ENCODE measurements around the gene S100G.

S100G gene

DNA sequence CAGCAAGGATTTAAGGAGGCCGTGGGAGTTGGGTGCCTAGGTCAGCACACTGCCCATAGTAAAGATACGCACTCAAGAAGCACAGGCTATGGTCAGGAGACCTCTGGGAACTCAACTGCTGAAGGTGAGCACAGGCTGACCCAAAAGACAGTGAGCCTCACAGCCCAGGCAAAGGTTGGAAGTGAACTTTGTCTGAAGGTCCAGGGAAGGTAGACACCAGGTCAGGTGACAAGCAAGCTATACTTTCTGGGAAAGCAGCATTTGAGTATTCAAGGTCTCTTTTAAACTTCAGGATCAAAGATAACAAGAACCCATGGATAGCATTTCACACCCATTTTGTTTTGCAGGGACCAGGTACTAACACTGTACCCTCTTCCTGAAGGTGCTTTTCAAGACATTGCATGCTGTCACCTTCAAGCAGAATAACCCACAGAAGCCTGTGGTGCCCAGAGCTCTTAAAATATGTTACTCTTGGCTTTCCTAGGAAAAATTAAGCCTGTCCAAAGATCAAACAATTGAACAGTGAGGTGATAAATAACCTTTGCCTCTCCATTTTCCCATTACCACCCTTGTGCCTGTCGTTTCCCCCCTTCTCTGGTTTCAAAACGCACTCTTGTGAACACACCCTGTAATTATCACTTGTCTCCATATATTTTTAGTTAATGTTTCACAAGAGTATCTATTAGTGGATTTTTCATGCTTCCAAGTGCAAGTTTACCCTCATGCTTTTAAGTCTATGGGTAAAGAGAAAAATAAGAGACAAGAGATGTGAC, 3.4 kb upstream of the S100G start:
- DNase-seq (ENCODE audit: low read depth in 2 of 2), result no peak

DNA sequence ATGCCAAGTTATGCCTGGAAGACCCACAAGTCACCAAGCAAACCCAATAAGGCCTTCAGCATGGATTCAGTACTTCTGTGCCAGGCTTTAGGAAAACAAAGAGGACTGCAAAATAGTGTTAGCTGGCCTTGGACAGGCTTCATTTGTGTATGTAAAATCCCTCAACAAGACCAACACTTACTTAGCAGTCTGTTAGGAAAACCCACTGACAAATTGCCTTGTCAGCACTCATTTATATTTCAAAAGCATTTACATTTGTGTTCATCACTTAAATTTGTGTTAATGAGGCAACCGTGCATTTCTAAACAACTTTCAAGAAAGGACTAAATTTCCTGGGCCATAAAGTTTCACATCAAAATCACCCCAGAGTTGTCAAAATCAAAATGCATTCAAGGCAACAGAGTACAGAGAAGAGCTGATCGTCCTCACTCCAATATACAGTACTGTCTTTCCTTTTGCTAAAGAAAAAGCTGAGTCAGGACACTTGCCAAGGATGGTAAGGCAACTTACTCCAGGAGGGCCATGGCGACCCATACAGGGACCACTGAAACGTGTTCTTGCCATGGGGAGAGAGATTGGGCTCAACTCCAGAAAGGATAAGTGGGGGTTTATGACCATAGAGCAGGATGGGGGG, 1.6 kb downstream of the S100G start:
- DNase-seq (ENCODE audit: low read depth in 2 of 2), result no peak

DNA sequence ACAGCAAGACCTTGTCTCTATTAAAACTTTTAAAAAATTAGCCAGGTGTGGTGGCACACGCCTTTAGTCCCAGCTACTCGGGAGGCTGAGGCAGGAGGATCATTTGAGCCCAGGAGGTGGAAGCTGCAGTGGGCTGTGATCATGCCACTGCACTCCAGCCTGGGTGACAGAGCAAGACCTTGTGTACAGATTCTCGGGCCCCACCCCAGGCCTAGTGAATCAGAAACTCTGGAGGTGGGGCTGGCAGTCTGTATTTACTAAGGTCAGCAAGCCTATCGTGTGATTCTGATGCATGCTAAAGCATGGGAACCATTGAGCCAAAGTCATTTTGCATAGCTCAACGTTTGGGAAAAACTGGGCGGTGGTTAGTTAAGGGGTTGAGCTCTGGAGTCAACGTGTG, 3.5 kb downstream of the S100G start:
- DNase-seq (ENCODE audit: low read depth in 2 of 2), result no peak

DNA sequence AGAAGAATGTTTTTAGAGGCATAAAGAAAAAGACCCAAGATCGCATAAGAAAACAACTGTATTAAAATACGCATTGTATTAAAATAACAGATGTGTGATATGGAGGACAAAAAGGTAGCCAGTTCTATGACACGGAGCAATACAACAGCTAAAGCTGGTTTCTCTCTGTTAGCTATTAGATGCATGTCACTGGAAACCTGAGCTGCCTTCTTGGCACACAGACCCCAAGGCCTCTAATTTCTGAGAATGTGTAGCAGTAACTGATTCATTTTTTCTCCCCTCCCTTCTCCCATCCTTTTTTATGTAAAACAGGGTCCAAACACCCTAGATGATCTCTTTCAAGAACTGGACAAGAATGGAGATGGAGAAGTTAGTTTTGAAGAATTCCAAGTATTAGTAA, 4.1 kb downstream of the S100G start:
- no peak for DNase-seq (ENCODE audit: low read depth in 2 of 2)

DNA sequence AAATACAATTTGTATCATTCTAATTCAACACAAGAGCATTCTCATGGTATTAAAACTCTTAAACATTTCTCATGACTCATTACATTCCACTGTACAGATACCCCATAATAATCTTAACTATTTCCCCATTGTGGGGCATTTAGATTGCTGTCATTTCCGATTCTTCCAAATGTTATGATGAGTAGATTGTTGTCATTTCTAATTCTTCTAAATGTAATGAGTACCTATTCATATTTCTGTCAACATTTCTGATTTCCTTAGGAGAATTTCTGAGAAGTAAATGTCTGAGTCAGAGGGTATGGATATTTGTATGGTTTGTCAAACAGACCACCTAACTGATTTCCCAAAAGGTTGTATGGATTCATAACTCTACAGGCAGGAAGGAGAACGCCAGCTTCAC, 8.3 kb downstream of the S100G start:
- DNase-seq (ENCODE audit: low read depth in 2 of 2), result no peak

DNA sequence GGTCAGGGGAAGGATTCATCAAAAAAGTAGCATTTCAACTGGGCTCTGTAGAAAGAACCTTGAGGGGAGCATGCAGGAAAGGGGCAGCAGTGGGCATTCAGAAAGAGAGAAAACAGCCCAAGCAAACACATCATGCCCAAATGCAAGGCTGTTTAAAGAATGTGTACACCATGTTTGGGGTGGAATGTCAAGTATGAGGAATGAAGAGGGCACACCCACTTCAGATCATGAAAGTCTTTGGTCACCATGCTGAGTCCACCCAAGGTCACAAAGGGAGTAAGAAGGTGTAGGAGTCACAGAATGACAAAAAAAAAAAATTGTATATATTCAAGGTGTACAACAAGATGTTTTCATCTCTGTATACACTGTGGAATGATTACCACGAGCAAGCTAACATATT, 9.4 kb downstream of the S100G start:
- no peak for DNase-seq (ENCODE audit: low read depth in 2 of 2)

DNA sequence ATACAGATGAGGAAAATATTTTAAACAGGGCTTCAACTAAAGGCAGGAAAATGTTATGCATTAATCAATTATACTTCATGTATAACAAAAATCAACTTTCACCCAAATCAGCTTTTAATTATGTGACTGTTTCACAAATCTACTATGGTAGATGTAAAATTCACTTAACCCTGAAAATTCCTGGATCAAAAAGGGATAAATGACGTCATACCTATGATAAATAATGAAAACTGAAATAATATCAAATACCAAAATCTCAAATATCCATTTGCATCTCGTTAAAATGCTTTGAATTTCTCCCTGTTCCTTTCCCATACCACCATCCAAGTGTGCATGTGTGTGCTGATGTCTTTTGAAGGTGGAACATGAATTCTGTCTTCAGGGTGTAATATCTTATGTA, 11.5 kb downstream of the S100G start:
- no peak for DNase-seq (ENCODE audit: low read depth in 2 of 2)

DNA sequence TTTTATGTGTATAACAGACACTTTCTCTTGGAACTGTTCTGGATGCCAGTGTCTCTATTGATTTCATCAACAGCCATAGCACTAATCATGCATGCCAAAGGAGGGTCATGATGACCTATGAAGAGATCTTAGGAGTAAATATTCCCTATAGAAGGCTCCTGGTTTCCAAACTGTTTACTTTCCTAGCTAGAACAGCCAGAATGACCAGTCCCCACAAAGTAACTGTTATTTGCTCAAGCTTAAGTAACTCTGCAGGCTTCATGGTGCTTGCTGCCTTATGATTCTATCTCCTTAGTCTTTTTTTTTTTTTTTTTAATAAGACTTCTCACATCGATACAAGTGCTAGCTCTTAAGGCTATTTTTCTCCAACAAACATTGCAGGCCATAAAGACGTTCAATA, 12.4 kb downstream of the S100G start:
- no peak for DNase-seq (ENCODE audit: low read depth in 2 of 2)

DNA sequence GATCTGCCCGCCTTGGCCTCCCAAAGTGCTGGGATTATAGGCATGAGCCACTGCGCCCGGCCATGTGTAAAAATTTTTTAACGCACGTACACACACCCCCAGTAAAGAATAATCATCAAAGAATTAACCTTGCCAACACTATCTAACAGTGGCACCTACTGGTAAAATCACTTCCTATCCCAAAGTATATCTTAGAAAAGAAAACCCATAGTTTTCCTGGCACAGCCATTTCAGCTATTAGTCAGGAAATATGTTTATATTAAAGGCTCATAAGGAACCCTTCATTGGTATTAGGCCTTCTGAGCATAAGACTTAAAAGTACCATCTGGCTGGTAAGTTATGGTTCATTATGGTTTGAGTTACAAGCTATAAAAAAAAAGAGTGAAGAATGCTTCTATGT, 14.1 kb downstream of the S100G start:
- no peak for DNase-seq (ENCODE audit: low read depth in 2 of 2)

DNA sequence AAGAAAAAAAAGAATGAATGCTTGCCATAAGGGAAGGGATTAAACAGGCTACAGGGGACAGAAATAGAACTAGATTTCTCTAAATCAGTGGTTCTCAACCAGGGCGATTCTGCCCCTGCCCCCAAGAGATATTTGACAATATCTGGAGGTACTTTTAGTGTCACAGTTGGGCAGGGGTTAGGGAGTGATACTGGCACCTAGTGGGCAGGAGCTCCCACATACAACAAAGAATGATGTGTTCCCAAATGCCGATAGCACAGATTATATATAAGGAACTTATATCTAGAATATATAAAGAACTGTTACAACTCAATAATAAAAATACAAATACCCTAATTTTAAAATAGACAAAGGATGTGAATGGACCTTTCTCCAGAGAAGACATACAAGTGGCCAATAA, 14.7 kb downstream of the S100G start:
- no peak for DNase-seq (ENCODE audit: low read depth in 2 of 2)

DNA sequence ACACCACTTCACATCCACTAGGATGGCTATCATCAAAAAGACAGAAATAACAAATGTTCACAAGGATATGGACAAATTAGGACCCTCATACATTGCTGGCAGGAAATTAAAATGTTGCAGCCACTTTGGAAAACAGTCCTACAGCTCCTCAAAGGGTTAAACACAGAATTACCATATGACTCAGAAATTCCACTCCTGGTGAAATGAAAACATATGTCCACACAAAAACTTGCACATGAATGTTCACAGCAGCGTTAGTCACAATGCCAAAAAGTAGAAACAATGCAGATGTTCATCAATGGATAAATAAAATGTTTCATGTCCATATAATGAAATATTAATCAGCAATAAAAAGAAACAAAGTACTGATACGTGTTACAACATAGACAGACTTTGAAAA, 15.1 kb downstream of the S100G start:
- DNase-seq (ENCODE audit: low read depth in 2 of 2), result no peak

DNA sequence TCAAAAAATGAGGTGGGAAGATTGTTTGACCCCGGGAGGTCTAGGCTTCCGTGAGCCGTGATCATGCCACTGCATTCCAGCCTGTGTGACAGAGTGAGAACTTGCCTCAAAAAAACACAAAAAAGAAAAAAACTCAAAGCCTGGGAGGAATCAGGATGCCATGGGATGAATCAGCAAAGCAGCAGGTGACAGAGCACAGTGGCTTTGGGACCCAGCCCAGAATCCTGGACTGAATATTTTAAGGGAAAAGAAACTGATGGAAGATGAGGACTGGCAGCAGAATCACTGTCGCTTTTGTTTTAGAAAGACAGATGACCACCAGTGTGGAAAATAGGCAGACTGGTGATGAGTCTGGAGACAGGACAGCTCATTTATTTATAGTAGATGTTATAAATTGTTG, 16.6 kb downstream of the S100G start:
- no peak for DNase-seq (ENCODE audit: low read depth in 2 of 2)

DNA sequence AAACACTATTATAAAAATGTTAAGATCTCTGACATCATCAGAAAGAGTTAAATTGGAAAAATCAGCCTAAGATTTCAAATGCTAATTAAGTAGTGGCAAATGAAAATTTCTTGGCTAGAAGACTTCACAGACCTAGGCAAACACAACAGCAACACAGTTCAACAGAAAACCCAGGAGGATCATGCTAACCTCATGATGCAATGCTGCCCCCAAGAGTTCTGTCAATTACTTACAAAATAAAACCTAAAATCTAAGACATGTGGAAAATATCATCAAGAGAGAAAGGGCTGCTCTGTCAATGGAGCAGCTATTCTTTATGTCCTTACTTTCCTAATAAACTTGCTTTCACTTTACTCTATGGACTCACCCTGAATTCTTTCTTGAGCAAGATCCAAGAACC, 21.0 kb downstream of the S100G start:
- peak in 1 of 2 donors; percentile 2 for DNase-seq (ENCODE audit: low read depth in 2 of 2)

DNA sequence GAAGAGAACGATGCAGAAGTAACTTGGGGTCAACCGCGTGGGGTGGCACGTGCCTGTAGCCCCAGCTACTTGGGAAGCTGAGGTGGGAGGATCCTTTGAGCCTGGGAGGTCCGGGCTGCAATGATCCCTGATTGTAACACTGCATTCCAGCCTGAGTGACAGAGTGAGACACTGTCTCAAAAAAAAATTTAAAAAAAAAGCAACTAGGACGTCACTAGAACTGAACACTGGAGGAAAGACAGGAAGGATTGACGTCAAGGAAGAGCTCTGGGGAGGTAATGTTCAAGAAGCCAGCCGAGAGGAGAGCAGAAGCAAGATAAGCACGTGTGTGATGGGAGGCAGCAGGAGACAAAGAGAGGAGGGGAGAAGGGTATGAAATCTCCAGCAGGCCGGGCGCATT, 28.7 kb downstream of the S100G start:
- no peak for DNase-seq (ENCODE audit: low read depth in 2 of 2)

DNA sequence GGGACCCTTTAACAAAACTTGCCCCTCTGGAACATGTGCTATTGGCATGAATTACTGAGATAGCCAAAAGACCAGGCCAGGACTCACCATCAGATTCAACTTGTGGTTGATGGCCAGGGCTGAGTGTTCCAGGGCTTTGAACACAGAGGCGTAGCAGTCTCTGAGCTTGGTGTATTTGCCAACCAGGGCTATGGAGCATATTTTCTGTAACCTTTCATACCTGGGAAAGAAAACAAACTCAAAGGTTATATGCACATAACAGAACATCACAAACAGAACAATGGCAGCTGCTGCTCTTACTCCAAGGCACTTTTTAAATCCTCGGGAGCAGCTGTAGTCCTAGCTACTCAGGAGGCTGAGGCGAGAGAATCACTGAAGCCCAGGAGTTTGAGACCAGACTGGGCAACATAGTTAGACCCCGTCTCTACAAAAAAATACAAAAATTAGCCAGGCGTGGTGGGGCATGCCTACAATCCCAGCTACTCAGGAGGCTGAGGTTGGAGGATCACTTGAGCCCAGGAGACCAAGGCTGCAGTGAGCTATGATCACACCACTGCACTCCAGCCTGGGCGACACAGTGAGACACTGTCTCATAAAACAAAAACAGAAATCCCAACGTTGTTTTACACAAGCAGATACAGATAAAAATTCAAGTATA, 33.2 kb downstream of the S100G start:
- DNase-seq (ENCODE audit: low read depth in 2 of 2), result no peak

DNA sequence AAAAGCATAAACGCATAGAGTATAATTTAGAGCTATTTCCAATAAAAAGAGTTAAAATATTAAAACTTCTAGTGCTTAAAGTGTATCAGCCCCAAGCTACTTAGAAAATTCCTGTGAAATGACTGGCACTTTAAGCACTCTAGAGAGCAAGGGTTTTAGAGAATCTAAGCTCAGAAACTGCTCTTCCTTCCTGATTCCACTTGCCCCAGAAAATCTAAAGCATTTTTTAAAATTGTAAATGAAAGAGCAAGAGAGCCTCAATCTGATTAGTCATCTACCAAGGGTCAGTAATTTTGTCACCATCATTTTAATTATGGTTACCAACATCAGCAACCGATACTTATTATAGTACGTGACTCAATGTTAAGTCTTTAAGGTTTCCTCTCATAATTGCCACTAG, 37.6 kb downstream of the S100G start:
- no peak for DNase-seq (ENCODE audit: low read depth in 2 of 2)

DNA sequence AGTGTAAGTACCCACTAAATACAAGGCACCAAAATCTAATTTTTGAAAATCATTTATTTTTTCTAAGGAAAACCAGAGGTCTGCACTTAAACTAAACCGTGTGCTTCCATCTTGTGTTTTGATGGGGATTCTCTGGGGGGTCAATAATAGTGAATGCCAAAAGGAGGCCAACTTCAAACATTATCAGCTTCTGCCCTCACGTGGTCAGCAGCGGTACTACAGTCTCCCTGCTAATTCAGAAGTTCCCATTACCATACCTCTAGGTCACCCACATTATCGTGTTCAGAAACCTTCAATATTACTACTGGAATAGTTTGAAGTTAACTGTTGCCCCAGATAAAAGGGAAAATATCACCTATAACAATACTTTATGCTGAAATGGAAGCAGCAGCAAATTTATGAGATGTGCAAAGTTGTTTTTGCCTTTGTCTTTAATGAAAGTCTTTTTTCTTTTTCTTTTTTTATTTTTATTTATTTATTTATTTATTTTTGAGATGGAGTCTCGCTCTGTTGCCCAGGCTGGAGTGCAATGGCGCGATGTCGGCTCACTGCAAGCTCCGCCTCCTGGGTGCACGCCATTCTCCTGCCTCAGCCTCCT, 45.2 kb downstream of the S100G start:
- DNase-seq (ENCODE audit: low read depth in 2 of 2), result peak in 1 of 2 donors; percentile 53

DNA sequence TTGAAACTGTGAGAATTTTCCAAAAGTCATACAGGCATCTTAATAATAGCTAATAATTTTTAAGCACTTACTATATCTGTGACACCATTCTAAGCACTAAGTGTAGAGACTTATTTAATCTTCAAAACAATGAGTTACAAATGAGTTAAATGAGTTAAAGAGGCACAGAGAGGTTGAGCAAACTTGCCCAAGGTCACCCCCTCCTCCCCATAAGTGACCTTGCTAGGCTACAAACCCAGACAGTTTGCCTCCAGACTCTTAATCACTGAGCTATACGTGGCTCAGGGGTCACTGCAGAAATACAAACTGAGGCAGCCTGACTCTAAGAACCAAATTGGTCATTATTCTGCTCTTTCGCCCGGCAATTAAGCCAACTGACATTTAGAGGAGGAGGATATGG, 47.0 kb downstream of the S100G start:
- no peak for DNase-seq (ENCODE audit: low read depth in 2 of 2)

DNA sequence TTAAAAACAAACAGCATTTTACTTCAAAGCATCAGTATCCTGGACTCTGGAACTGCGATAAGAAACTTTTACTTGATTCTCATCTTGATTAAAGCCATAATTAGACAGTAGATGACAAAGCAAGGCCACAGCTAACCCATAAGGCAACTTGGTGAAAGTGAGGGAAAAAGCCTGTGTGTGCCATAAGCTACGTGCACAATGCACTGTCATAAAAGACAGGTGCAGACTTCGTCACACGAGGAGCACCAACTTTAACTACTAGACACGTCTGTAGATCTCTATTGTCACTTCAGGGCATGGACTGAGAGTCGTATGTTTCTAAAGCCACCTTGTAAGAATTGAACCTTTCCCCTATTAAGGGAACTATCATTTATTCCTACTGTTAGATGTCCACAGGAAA, 49.4 kb downstream of the S100G start:
- DNase-seq (ENCODE audit: low read depth in 2 of 2), result no peak

DNA sequence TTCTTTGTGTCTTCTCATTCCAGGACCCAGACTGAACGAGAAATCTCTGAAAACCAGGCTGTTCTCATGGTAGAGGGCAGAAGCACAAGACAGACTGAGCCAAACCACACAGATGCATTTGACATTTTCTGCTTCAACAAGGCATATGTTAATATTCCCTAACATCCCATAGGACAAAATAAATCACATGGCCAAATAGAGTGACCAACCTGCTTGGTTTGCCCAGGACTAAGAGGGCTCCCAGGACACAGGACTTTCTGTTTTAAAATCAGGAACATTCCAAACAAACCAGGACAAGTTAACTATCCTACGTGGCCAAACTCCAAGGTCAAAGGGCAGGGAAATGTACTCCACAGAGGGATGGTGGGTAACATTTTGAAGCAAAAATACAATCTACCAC, 50.8 kb downstream of the S100G start:
- no peak for DNase-seq (ENCODE audit: low read depth in 2 of 2)

DNA sequence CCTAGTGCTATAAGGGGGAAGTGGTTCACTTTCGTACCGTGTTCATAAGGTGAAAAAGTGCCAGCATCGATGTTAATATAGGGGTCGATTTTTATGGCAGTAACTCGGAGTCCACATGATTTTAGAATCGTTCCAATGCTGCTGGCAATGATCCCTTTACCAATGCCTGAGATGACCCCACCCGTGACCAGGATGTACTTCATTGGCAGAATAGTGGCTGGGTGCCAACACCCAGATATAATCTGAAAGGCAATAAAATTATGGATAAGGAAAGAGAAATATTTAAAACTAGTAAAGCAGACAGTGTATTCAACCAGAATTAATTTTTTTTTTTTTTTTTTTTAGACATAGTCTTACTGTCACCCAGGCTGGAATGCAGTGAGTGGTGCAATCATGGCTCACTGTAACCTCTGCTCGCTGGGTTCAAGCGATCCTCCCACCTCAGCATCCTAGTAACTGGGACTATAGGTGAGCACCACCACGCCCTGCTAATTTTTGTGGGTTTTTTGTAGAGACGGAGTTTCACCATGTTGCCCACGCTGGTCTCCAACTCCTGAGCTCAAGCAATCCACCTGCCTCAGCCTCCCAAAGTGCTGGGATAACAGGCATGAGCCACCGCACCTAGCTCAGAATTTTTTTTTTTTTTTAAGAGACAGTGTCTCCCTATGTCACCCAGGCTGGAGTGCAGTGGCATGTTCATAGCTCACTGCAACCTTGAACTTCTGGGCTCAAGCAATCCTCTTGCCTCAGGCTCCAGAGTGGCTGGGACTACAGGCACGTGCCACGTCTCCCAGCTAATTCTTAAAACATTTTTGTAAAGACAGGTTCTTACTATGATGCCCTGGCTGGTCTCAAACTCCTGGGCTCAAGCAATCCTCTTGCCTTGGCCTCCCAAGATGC, 53.0 kb downstream of the S100G start:
- DNase-seq (ENCODE audit: low read depth in 2 of 2), result no peak

Measured in stimulated activated CD4-positive, alpha-beta T cell treated with anti-CD3 and anti-CD28 coated beads, Interleukin-15, amount 100 ng/mL, for 48 hours (primary cell).